HG03159 (cell line): ENCODE results near the gene LGALS4.
"Not testable (repeated sequence)": the region's sequence is repeated elsewhere in the genome, so short reads cannot be mapped to it uniquely, and the experiment has no call there.

Source experiments
- ATAC-seq: cut with Tn5 transposase; IDR thresholded peaks from one replicate; pipeline ENCODE4 v1.9.1; 2021; ENCODE audit warnings: mild to moderate bottlenecking, moderate library complexity; ENCODE audit not compliant: unreplicated experiment

The LGALS4 gene

GRCh38 chr19:38774181-38774950 lies 38.4 kb downstream of the LGALS4 start:
- ATAC-seq = no peak

GRCh38 chr19:38773469-38774177 lies 39.1 kb downstream of the LGALS4 start, which contains the start of gene LGALS7:
Gene LGALS7 (minus strand): TSS chr19:38773517. CDS start chr19:38773492, 25 bp downstream.
- no peak for ATAC-seq

- ATAC-seq = not testable (repeated sequence)
These were observed 41.2 kb downstream of the LGALS4 start for GRCh38 chr19:38771569-38771968.

GRCh38 chr19:38770949-38771275 lies 41.8 kb downstream of the LGALS4 start:
- not testable (repeated sequence) for ATAC-seq

- not testable (repeated sequence) for ATAC-seq
These were observed 42.4 kb downstream of the LGALS4 start for GRCh38 chr19:38770228-38770948.

- ATAC-seq = peak; percentile 79
These were observed 43.0 kb downstream of the LGALS4 start for GRCh38 chr19:38769635-38770211.

- ATAC-seq = no peak
These were observed 46.3 kb downstream of the LGALS4 start for GRCh38 chr19:38766276-38767047.

GRCh38 chr19:38765214-38765613 lies 47.5 kb downstream of the LGALS4 start:
- no peak for ATAC-seq

- ATAC-seq = no peak
These were observed 48.9 kb downstream of the LGALS4 start for GRCh38 chr19:38763795-38764220.

GRCh38 chr19:38761884-38762389 lies 50.8 kb downstream of the LGALS4 start:
- ATAC-seq = not testable (repeated sequence)

GRCh38 chr19:38760805-38761517 lies 51.8 kb downstream of the LGALS4 start:
- not testable (repeated sequence) for ATAC-seq

- ATAC-seq = no peak
These were observed 53.1 kb downstream of the LGALS4 start for GRCh38 chr19:38759590-38760003.

GRCh38 chr19:38754196-38754595 lies 58.5 kb downstream of the LGALS4 start:
- not testable (repeated sequence) for ATAC-seq

- ATAC-seq = not testable (repeated sequence)
These were observed 59.0 kb downstream of the LGALS4 start for GRCh38 chr19:38753783-38754182.
